Prostate gland (tissue), 2 donors: ENCODE measurements around the gene ANKRD16.

Experiments
- POLR2A ChIP-seq: fragments of 450-650 bp; IDR thresholded peaks from one replicate; pipeline ENCODE4 v1.6.1; 2016; ENCODE audit warnings: antibody characterized with exemption, mild to moderate bottlenecking
- POLR2AphosphoS5 ChIP-seq: sonication (generic); formaldehyde crosslinking; IDR thresholded peaks from one replicate; pipeline ENCODE4 v1.6.1; 2017; ENCODE audit warnings: antibody characterized with exemption
- TF ChIP-seq, protein P1 (sequence below), 4 experiments: fragments of 200-600 bp in 2 of 4; fragments of 450-650 bp in 2 of 4; sonication (generic) in 2 of 4; IDR thresholded peaks; 1 replicate in 3 of 4; 2 replicates in 1 of 4; pipeline ENCODE4 v1.5.1; 2016 to 2019; ENCODE audit warnings: antibody characterized with exemption in 4 of 4, mild to moderate bottlenecking in 2 of 4, moderate library complexity in 2 of 4

GRCh38 chr10:5933909-5934546 lies 44.3 kb upstream of the ANKRD16 start:
- TF ChIP-seq, protein P1, sequence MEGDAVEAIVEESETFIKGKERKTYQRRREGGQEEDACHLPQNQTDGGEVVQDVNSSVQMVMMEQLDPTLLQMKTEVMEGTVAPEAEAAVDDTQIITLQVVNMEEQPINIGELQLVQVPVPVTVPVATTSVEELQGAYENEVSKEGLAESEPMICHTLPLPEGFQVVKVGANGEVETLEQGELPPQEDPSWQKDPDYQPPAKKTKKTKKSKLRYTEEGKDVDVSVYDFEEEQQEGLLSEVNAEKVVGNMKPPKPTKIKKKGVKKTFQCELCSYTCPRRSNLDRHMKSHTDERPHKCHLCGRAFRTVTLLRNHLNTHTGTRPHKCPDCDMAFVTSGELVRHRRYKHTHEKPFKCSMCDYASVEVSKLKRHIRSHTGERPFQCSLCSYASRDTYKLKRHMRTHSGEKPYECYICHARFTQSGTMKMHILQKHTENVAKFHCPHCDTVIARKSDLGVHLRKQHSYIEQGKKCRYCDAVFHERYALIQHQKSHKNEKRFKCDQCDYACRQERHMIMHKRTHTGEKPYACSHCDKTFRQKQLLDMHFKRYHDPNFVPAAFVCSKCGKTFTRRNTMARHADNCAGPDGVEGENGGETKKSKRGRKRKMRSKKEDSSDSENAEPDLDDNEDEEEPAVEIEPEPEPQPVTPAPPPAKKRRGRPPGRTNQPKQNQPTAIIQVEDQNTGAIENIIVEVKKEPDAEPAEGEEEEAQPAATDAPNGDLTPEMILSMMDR (IDR thresholded peaks at IDR 0.05) = no peak
- no peak for TF ChIP-seq POLR2A
- TF ChIP-seq POLR2AphosphoS5 = no peak
